ENCODE results near the gene GPR3. TPM values are rescaled to one million over a fixed set of nuclear protein-coding genes. Genes with fewer than 3 reads are reported as not detected.

Gene GPR3
- total and polyA plus RNA-seq, 2 of the 13 experiments (the other 11 are each of a cell fraction or from before 2014, with no cell fraction given): 1.00 to 2.6 TPM

DNA sequence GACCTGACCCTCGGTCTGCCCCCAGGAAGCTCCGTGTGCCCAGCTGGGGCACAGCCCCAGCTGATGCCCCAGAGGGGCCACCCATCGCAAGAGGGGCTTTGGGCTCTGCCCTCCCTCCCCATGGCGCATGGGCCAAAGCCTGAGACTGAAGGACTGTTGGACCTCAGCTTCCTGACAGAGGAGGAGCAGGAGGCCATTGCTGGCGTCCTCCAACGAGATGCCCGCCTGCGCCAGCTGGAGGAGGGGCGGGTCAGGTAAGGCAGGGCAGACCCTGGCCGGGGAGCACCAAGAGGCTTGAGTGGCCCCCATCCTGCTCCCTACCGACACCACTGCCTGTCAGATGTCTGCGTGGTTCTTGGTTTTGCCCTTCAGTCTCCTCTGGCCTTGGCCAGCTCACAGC lies 47.1 kb upstream of the GPR3 start:
- TF ChIP-seq, protein P1, sequence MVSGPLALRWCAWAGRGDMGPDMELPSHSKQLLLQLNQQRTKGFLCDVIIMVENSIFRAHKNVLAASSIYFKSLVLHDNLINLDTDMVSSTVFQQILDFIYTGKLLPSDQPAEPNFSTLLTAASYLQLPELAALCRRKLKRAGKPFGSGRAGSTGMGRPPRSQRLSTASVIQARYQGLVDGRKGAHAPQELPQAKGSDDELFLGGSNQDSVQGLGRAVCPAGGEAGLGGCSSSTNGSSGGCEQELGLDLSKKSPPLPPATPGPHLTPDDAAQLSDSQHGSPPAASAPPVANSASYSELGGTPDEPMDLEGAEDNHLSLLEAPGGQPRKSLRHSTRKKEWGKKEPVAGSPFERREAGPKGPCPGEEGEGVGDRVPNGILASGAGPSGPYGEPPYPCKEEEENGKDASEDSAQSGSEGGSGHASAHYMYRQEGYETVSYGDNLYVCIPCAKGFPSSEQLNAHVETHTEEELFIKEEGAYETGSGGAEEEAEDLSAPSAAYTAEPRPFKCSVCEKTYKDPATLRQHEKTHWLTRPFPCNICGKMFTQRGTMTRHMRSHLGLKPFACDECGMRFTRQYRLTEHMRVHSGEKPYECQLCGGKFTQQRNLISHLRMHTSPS (CRISPR knock-in tag; IDR thresholded peaks at IDR 0.05; ENCODE audit: low read depth): no peak
- TF ChIP-seq ZNF703 (CRISPR knock-in tag; IDR thresholded peaks at IDR 0.05; ENCODE audit: borderline replicate concordance) (no peak), RNF2 (conservative IDR thresholded peaks at IDR 0.05; ENCODE audit: low read depth) (no peak), POGZ (CRISPR knock-in tag; IDR thresholded peaks at IDR 0.05) (no peak), HOXD1 (CRISPR knock-in tag; IDR thresholded peaks at IDR 0.05) (no peak), KDM1A (CRISPR knock-in tag; IDR thresholded peaks at IDR 0.05) (no peak)

DNA sequence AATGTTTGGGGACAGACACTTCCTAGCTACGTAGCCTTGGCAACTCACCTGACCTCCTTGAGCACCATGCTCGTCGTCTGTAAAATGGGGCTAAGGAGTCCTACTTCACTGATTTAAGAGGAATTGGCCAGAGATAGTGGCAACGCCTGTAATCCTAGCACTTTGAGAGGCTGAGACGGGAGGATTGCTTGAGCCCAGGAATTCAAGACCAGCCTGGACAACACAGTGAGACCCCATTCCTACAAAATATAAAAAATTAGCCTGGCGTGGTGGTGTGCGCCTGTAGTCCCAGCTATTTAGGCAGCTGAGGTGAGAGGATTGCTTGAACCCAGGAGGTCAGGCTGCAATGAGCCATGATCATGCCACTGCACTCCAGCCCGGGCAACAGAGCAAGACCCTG lies 46.1 kb upstream of the GPR3 start:
- ChIA-PET POLR2A (no interaction called here), CTCF (ENCODE audit: low intra/inter-chr PET ratio, low total read pairs) (no interaction called here)
- in situ Hi-C loops (cut with HindIII; ENCODE audit: extremely low pct_ligation_motif_present, low pct_unique_long_range_greater_than_20kb) (no loop called here), intact Hi-C loops (cut with micrococcal nuclease; ENCODE audit: unreplicated experiment) (no loop called here)
- Histone ChIP-seq H3K27me3 (ENCODE audit: control insufficient read depth in 1 of 2, insufficient read depth in 2 of 2, low read length in 2 of 2) (no peaks in the 10 kb centered on the region; a peak in 1 of 5 replicates), H4K20me1 (ENCODE audit: insufficient read depth, low read length) (no peaks in the 10 kb centered on the region), H2AFZ (ENCODE audit: low read length) (no peak overlapping the region), H3K4me1 (ENCODE audit: insufficient read depth, low read length) (peaks cover 31% of the 10 kb centered on the region), H3K36me3 (replicated peaks in 1 of 2; ENCODE audit: control insufficient read depth in 1 of 2, insufficient read depth in 2 of 2, low read length in 2 of 2) (no peaks in the 10 kb centered on the region), H3K79me2 (ENCODE audit: insufficient read depth, low read length) (no peaks in the 10 kb centered on the region), H3K9me3 (ENCODE audit: low read length) (no peaks in the 10 kb centered on the region), H3K4me3 (replicated peaks in 1 of 3; ENCODE audit: insufficient read depth in 1 of 3, low read depth in 2 of 3, low read length in 3 of 3) (no peak overlapping the region), H3K9ac (ENCODE audit: insufficient read depth, low read depth, low read length) (no peak overlapping the region), H3K27ac (ENCODE audit: extremely low read length, insufficient read depth, low read length) (no peak overlapping the region), H3K4me2 (ENCODE audit: low read depth, low read length) (no peak overlapping the region)
- FAIRE-seq (no peak), ATAC-seq (no peak), DNase-seq (ENCODE audit: low spot score) (no peak)
- over 99% methylated on average over 8 of the region's 8 CpGs for WGBS (ENCODE audit: low lambda C conversion rate)
- no TSS peak for BruUV-seq (replicated peaks)
- TF ChIP-seq ZNF101 (CRISPR knock-in tag; IDR thresholded peaks at IDR 0.05; ENCODE audit: borderline replicate concordance, low read depth) (no peak), RORA (CRISPR knock-in tag; IDR thresholded peaks at IDR 0.05) (no peak), AGO1 (IDR thresholded peaks at IDR 0.05; ENCODE audit: low read depth, low read length, poor library complexity, severe bottlenecking) (no peak), GATAD2A (CRISPR knock-in tag; IDR thresholded peaks at IDR 0.05) (no peak)
- TF ChIP-seq, protein P2, sequence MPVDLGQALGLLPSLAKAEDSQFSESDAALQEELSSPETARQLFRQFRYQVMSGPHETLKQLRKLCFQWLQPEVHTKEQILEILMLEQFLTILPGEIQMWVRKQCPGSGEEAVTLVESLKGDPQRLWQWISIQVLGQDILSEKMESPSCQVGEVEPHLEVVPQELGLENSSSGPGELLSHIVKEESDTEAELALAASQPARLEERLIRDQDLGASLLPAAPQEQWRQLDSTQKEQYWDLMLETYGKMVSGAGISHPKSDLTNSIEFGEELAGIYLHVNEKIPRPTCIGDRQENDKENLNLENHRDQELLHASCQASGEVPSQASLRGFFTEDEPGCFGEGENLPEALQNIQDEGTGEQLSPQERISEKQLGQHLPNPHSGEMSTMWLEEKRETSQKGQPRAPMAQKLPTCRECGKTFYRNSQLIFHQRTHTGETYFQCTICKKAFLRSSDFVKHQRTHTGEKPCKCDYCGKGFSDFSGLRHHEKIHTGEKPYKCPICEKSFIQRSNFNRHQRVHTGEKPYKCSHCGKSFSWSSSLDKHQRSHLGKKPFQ (CRISPR knock-in tag; IDR thresholded peaks at IDR 0.05; ENCODE audit: insufficient replicate concordance): no peak

More for the DNA sequence above, 47.1 kb upstream of the GPR3 start:
- Histone ChIP-seq H3K79me2 (ENCODE audit: insufficient read depth, low read length) (no peaks in the 10 kb centered on the region), H4K20me1 (ENCODE audit: insufficient read depth, low read length) (no peaks in the 10 kb centered on the region), H3K4me1 (ENCODE audit: insufficient read depth, low read length) (peaks cover 30% of the 10 kb centered on the region), H3K36me3 (replicated peaks in 1 of 2; ENCODE audit: control insufficient read depth in 1 of 2, insufficient read depth in 2 of 2, low read length in 2 of 2) (no peaks in the 10 kb centered on the region), H2AFZ (ENCODE audit: low read length) (no peak overlapping the region), H3K4me2 (ENCODE audit: low read depth, low read length) (no peak overlapping the region), H3K9me3 (ENCODE audit: low read length) (no peaks in the 10 kb centered on the region), H3K4me3 (replicated peaks in 1 of 3; ENCODE audit: insufficient read depth in 1 of 3, low read depth in 2 of 3, low read length in 3 of 3) (no peak overlapping the region), H3K9ac (ENCODE audit: insufficient read depth, low read depth, low read length) (no peak overlapping the region), H3K27ac (ENCODE audit: extremely low read length, insufficient read depth, low read length) (no peak overlapping the region), H3K27me3 (ENCODE audit: control insufficient read depth in 1 of 2, insufficient read depth in 2 of 2, low read length in 2 of 2) (no peaks in the 10 kb centered on the region; a peak in 1 of 5 replicates)
- no TSS peak for BruUV-seq (replicated peaks)
- in situ Hi-C loops (cut with HindIII; ENCODE audit: extremely low pct_ligation_motif_present, low pct_unique_long_range_greater_than_20kb) (no loop called here), intact Hi-C loops (cut with micrococcal nuclease; ENCODE audit: unreplicated experiment) (no loop called here)
- DNase-seq (ENCODE audit: low spot score): no peak
- no peak for ATAC-seq
- POLR2A ChIA-PET: interaction anchor here (1.2 kb wide), 1 partner anchor 21 kb away, joined by 5 read pairs; the partner anchor contains the start of gene MAP3K6
- 97% methylated on average over 5 of the region's 12 CpGs for WGBS (ENCODE audit: low lambda C conversion rate)
- CTCF ChIA-PET (ENCODE audit: low intra/inter-chr PET ratio, low total read pairs): no interaction called here
- no peak for FAIRE-seq
